Keratinocyte (primary cell): Measurements from ENCODE around the gene SEC14L2. TPM values are rescaled to one million over a fixed set of nuclear protein-coding genes. Genes with fewer than 3 reads are reported as not detected.

Experiments used
- DNase-seq: peaks from one replicate; pipeline ENCODE4 v3.0.0-alpha.2; 2011; ENCODE audit warnings: low read depth, missing footprints, low spot score
- FAIRE-seq: peaks from 2 replicates; lab custom pipeline; 2011; peaks lifted over from hg19 to GRCh38; lab: Jason Lieb, UNC
- H2AFZ ChIP-seq: 2 replicates; pipeline ENCODE4 v1.6.0; 2012; ENCODE audit warnings: low read length, control low read depth, inconsistent platforms; ENCODE audit not compliant: control insufficient read depth
- H3K27ac ChIP-seq: 2 replicates; pipeline ENCODE4 v1.5.1; 2011; ENCODE audit warnings: low read length; ENCODE audit not compliant: control insufficient read depth, insufficient read depth
- H3K27me3 ChIP-seq: 3 replicates; pipeline ENCODE4 v1.6.0; 2011; ENCODE audit warnings: low read length; ENCODE audit not compliant: control insufficient read depth, insufficient read depth; ENCODE audit errors: extremely low read depth
- H3K36me3 ChIP-seq, 2 experiments: 2 replicates in 1 of 2; 3 replicates in 1 of 2; pipeline ENCODE4 v1.5.1; 2011; ENCODE audit warnings: low read length in 2 of 2, mild to moderate bottlenecking in 1 of 2; ENCODE audit not compliant: control insufficient read depth in 2 of 2, insufficient read depth in 2 of 2; ENCODE audit errors: extremely low read depth in 1 of 2
- H3K4me1 ChIP-seq: 3 replicates; pipeline ENCODE4 v1.5.1; 2011; ENCODE audit warnings: low read length; ENCODE audit not compliant: control insufficient read depth, insufficient read depth; ENCODE audit errors: extremely low read depth
- H3K4me2 ChIP-seq: 3 replicates; pipeline ENCODE4 v1.6.0; 2011; ENCODE audit warnings: low read depth, low read length; ENCODE audit not compliant: control insufficient read depth, insufficient read depth; ENCODE audit errors: extremely low read depth
- H3K4me3 ChIP-seq, 3 experiments: fragments of 200-600 bp in 1 of 3; sonication (generic) in 1 of 3; 2 replicates in 2 of 3; 3 replicates in 1 of 3; pipeline ENCODE4 v1.5.1; 2011 to 2016; ENCODE audit warnings: low read length in 3 of 3, mild to moderate bottlenecking in 3 of 3, control low read depth in 2 of 3, inconsistent platforms in 1 of 3, low read depth in 1 of 3, mixed read lengths in 1 of 3, mixed run types in 1 of 3, moderate library complexity in 1 of 3; ENCODE audit not compliant: control insufficient read depth in 2 of 3, insufficient read depth in 2 of 3; ENCODE audit errors: extremely low read depth in 1 of 3
- H3K79me2 ChIP-seq: 2 replicates; pipeline ENCODE4 v1.6.0; 2012; ENCODE audit warnings: low read length; ENCODE audit not compliant: control insufficient read depth, insufficient read depth
- H3K9ac ChIP-seq: 3 replicates; pipeline ENCODE4 v1.6.0; 2011; ENCODE audit warnings: low read length; ENCODE audit not compliant: control insufficient read depth, insufficient read depth; ENCODE audit errors: extremely low read depth
- H3K9me1 ChIP-seq: 3 replicates; pipeline ENCODE4 v1.6.0; 2011; ENCODE audit warnings: low read length; ENCODE audit not compliant: control insufficient read depth, insufficient read depth; ENCODE audit errors: extremely low read depth
- H3K9me3 ChIP-seq: 2 replicates; pipeline ENCODE4 v1.5.1; 2012; ENCODE audit warnings: low read depth, low read length; ENCODE audit not compliant: control insufficient read depth
- H4K20me1 ChIP-seq: 3 replicates; pipeline ENCODE4 v1.6.0; 2011; ENCODE audit warnings: low read length; ENCODE audit not compliant: control insufficient read depth, insufficient read depth; ENCODE audit errors: extremely low read depth
- CTCF ChIP-seq, 3 experiments: IDR thresholded peaks in 1 of 3; conservative IDR thresholded peaks in 1 of 3; optimal IDR thresholded peaks in 1 of 3; 2 replicates in 2 of 3; 3 replicates in 1 of 3; pipeline versions ENCODE3 to v1.5.1; 2011; ENCODE audit warnings: low read length in 3 of 3, mild to moderate bottlenecking in 3 of 3, moderate library complexity in 2 of 3, control low read depth in 1 of 3, inconsistent platforms in 1 of 3; ENCODE audit not compliant: insufficient read depth in 2 of 3; ENCODE audit errors: extremely low read depth in 1 of 3
- EZH2 ChIP-seq: IDR thresholded peaks from one replicate; pipeline ENCODE4 v1.6.1; 2012; ENCODE audit warnings: inconsistent platforms, mild to moderate bottlenecking, low read length, moderate library complexity
- dilution Hi-C: fragments of 300-500 bp; cut with MboI; formaldehyde crosslinking; loops from one replicate; pipeline ENCODE4 v1.7.0; 2020; ENCODE audit warnings: low sequenced_read_pairs; ENCODE audit not compliant: extremely low pct_ligation_motif_present
- polyA plus RNA-seq, 5 experiments: library from polyadenylated mRNA; depleted of rRNA in 3 of 5; stranded (reverse) in 3 of 5; stranded (forward) in 1 of 5; unstranded in 1 of 5; fragments of >200 nt; gene quantifications; 1 replicate in 1 of 5; 2 replicates in 3 of 5; 3 replicates in 1 of 5; pipeline versions ENCODE4 v1.2.1 to v1.2.3, GENCODE V29; 2011 to 2012; ENCODE audit warnings: missing spikeins in 2 of 5, low read depth in 1 of 5, low replicate concordance in 1 of 5

Gene SEC14L2
- polyA plus RNA-seq, 1 donor (not counting 4 experiments of a cell fraction or from before 2014, with no cell fraction given), result 103 TPM

GRCh38 chr22:30436196-30436595 is 39.4 kb downstream of the SEC14L2 start:
- Histone ChIP-seq H3K27me3 (no peaks in the 10 kb centered on the region), H3K4me1 (peaks cover 26% of the 10 kb centered on the region), H3K27ac (no peak overlapping the region), H3K36me3 (no peaks in the 10 kb centered on the region), H3K4me2 (no peak overlapping the region), H3K9me1 (no peaks in the 10 kb centered on the region), H3K9ac (no peak overlapping the region), H3K79me2 (no peaks in the 10 kb centered on the region), H3K9me3 (no peaks in the 10 kb centered on the region), H3K4me3 (no peak overlapping the region), H4K20me1 (no peaks in the 10 kb centered on the region), H2AFZ (peak overlapping the region; percentile 65)
- TF ChIP-seq CTCF (optimal IDR thresholded peaks at IDR 0.05 in 1 of 3, IDR thresholded peaks at IDR 0.05 in 1 of 3, conservative IDR thresholded peaks at IDR 0.05 in 1 of 3; ENCODE audit: extremely low read depth in 1 of 3, insufficient read depth in 2 of 3, low read length in 3 of 3) (no peak), EZH2 (no peak)
- dilution Hi-C loops, result no loop called here
- no peak for FAIRE-seq
- no peak for DNase-seq

GRCh38 chr22:30438559-30438958 is 41.7 kb downstream of the SEC14L2 start:
- H3K9ac ChIP-seq, result no peak overlapping the region
- dilution Hi-C loops, result no loop called here
- no peaks in the 10 kb centered on the region for H4K20me1 ChIP-seq
- TF ChIP-seq CTCF (optimal IDR thresholded peaks at IDR 0.05 in 1 of 3, IDR thresholded peaks at IDR 0.05 in 1 of 3, conservative IDR thresholded peaks at IDR 0.05 in 1 of 3; ENCODE audit: extremely low read depth in 1 of 3, insufficient read depth in 2 of 3, low read length in 3 of 3) (no peak), EZH2 (no peak)
- H3K9me3 ChIP-seq, result peaks cover 2% of the 10 kb centered on the region
- H3K27me3 ChIP-seq, result no peaks in the 10 kb centered on the region
- H3K4me1 ChIP-seq, result peaks cover 29% of the 10 kb centered on the region
- FAIRE-seq, result no peak
- no peaks in the 10 kb centered on the region for H3K9me1 ChIP-seq
- H3K4me3 ChIP-seq, result no peak overlapping the region
- no peak overlapping the region for H3K27ac ChIP-seq
- H3K79me2 ChIP-seq, result no peaks in the 10 kb centered on the region
- H2AFZ ChIP-seq, result no peak overlapping the region
- DNase-seq, result no peak
- H3K36me3 ChIP-seq, result no peaks in the 10 kb centered on the region
- H3K4me2 ChIP-seq, result no peak overlapping the region
